Stomach (tissue), 19 donors: ENCODE data around the gene COIL. TPM values are rescaled to one million over a fixed set of nuclear protein-coding genes. Genes with fewer than 3 reads are reported as not detected.
A peak's percentile ranks its signal among the peaks of the same experiment; 100 is the strongest.

Experiments used
- DNase-seq, 2 donors: peaks; one replicate each; pipeline versions ENCODE4 v3.0.0 to v3.0.0-alpha.2; 2013 to 2019
- H3K27ac ChIP-seq, 5 donors: fragments of 200-600 bp in 4 of 5; sonication (generic) in 4 of 5; one replicate each; pipeline ENCODE4 v1.5.1; 2013 to 2019; ENCODE audit warnings: mild to moderate bottlenecking in 1 of 5, moderate library complexity in 1 of 5
- H3K27me3 ChIP-seq, 3 donors: fragments of 200-600 bp; sonication (generic); one replicate each; pipeline ENCODE4 v1.5.1; 2017 to 2019; ENCODE audit warnings: mixed run types in 1 of 3
- H3K36me3 ChIP-seq, 4 donors: fragments of 200-600 bp; sonication (generic); 1 replicate in 3 of 4; 2 replicates in 1 of 4; pipeline ENCODE4 v1.5.1; 2016 to 2019
- H3K4me1 ChIP-seq, 4 donors: fragments of 200-600 bp; sonication (generic); one replicate each; pipeline ENCODE4 v1.5.1; 2016 to 2019
- H3K4me3 ChIP-seq, 4 donors: fragments of 200-600 bp; sonication (generic) in 3 of 4; one replicate each; pipeline ENCODE4 v1.5.1; 2016 to 2019; ENCODE audit warnings: mild to moderate bottlenecking in 1 of 4
- H3K9me3 ChIP-seq, 4 donors: fragments of 200-600 bp; sonication (generic); one replicate each; pipeline ENCODE4 v1.5.1; 2016 to 2019
- CTCF ChIP-seq, 7 experiments: fragments of 450-650 bp in 4 of 7; fragments of 200-600 bp in 3 of 7; sonication (generic) in 3 of 7; IDR thresholded peaks; one replicate each; pipeline ENCODE4 v1.5.1; 2016 to 2019; ENCODE audit warnings: antibody characterized with exemption in 7 of 7, control low read depth in 2 of 7, mild to moderate bottlenecking in 1 of 7
- EP300 ChIP-seq: sonication (generic); formaldehyde crosslinking; IDR thresholded peaks from one replicate; pipeline ENCODE4 v1.6.1; 2017; ENCODE audit warnings: antibody characterized with exemption
- POLR2A ChIP-seq, 4 donors: fragments of 450-650 bp; IDR thresholded peaks; one replicate each; pipeline ENCODE4 v1.6.1; 2016; ENCODE audit warnings: antibody characterized with exemption in 4 of 4, control low read depth in 2 of 4, mild to moderate bottlenecking in 1 of 4, moderate library complexity in 1 of 4
- POLR2AphosphoS5 ChIP-seq, 3 donors: sonication (generic); formaldehyde crosslinking; IDR thresholded peaks; one replicate each; pipeline ENCODE4 v1.6.1; 2016; ENCODE audit warnings: antibody characterized with exemption in 3 of 3
- WGBS, 5 donors: extraction: QIAGEN DNeasy Blood & Tissue Kit in 3 of 5; methylation state at CpG; one replicate each; pipeline versions ENCODE4 v1.1.5 to v1.1.7; 2013 to 2018; 5-methylcytosine and 5-hydroxymethylcytosine counted together
- intact Hi-C: fragments of 100-400 bp; cut with DNase I; formaldehyde crosslinking; loops from one replicate; pipeline ENCODE4 v1.15.1; 2023; ENCODE audit warnings: low total_unique reads
- long read RNA-seq, 10 donors: transcript quantifications; one replicate each; lab custom pipeline, GENCODE V29; 2026
- polyA plus RNA-seq, 3 donors: library from polyadenylated mRNA; stranded (reverse); fragments of 200-250 nt; gene quantifications; one replicate each; pipeline ENCODE4 v1.2.3, GENCODE V29; 2013
- total RNA-seq, 5 donors: library from RNA; depleted of rRNA; stranded (reverse); fragments of >200 nt; gene quantifications; one replicate each; pipeline versions ENCODE4 v1.1.0 to v1.2.3, GENCODE V29; 2014 to 2016
- donor health status: healthy with polysubstance abuse.
- donor health status: Bipolar disorder and iron deficiency.
- donor health status: healthy.

The COIL gene
- total RNA-seq = 10 to 100 TPM in 4 of 5 donors, 1 to 10 TPM in 1; 2.3 to 23.1 (median 16.5) TPM
- polyA plus RNA-seq = 10 to 100 TPM in 1 of 3 donors, 1 to 10 TPM in 2; 7.3 to 10.1 (median 7.6) TPM
- long read RNA-seq, donor 1, partial matches to known transcripts = 15 of 16 reads
- long read RNA-seq, donor 1, other reads (novel, unspliced or antisense) = 0 of 16 reads
- long read RNA-seq, donor 2, partial matches to known transcripts = 6 of 6 reads
- long read RNA-seq, donor 2, other reads (novel, unspliced or antisense) = 0 of 6 reads
- long read RNA-seq, donor 3, partial matches to known transcripts = 0 of 2 reads
- long read RNA-seq, donor 3, other reads (novel, unspliced or antisense) = 0 of 2 reads
- long read RNA-seq, donor 4 = 0 reads
- long read RNA-seq, donor 5, partial matches to known transcripts = 9 of 10 reads
- long read RNA-seq, donor 5, other reads (novel, unspliced or antisense) = 0 of 10 reads
- long read RNA-seq, donor 6, partial matches to known transcripts = 36 of 39 reads
- long read RNA-seq, donor 6, other reads (novel, unspliced or antisense) = 0 of 39 reads
- long read RNA-seq, donor 7, partial matches to known transcripts = 22 of 25 reads
- long read RNA-seq, donor 7, other reads (novel, unspliced or antisense) = 0 of 25 reads
- long read RNA-seq, donor 8, transcript COIL-201 (7 exons, 2,650 nt) = major isoform, 5 of 5 reads
- long read RNA-seq, donor 8, partial matches to known transcripts = 0 of 5 reads
- long read RNA-seq, donor 8, other reads (novel, unspliced or antisense) = 0 of 5 reads
- long read RNA-seq, donor 9, partial matches to known transcripts = 12 of 13 reads
- long read RNA-seq, donor 9, other reads (novel, unspliced or antisense) = 0 of 13 reads
- long read RNA-seq, donor 10, partial matches to known transcripts = 0 of 1 reads
- long read RNA-seq, donor 10, other reads (novel, unspliced or antisense) = 0 of 1 reads

GRCh38 chr17:56960596-56961538, at the start of gene COIL:
Gene COIL, minus strand, starts transcription at chr17:56961050. Its CDS starts 31 bp downstream, at chr17:56961019.
- Histone ChIP-seq H3K27ac (peak within 1 kb of the TSS; percentile 77 to 91 (median 89)), H3K9me3 (no peaks in the 10 kb centered on the region), H3K4me3 (peak within 1 kb of the TSS; percentile 75 to 96 (median 86)), H3K4me1 (peaks cover 12 to 33% (median 21%) of the 10 kb centered on the region in 4 donors), H3K27me3 (no peaks in the 10 kb centered on the region), H3K36me3 (no peaks in the 10 kb centered on the region)
- intact Hi-C loops = no loop called here
- TF ChIP-seq EP300 (no peak), CTCF (IDR thresholded peaks at IDR 0.05) (peak in 6 of 7 experiments; percentile 73 to 100 (median 100)), POLR2AphosphoS5 (IDR thresholded peaks at IDR 0.05) (peak; percentile 65 to 93 (median 75))
- 4 to 6% (median 4%) methylated on average over 42 to 59 of the region's 59 CpGs for WGBS, 5 donors
- peak; percentile 95 to 97 for DNase-seq

GRCh38 chr17:57010487-57010886, 49.6 kb upstream of the COIL start:
- Histone ChIP-seq H3K9me3 (no peaks in the 10 kb centered on the region), H3K27me3 (no peaks in the 10 kb centered on the region), H3K27ac (no peak overlapping the region), H3K4me3 (no peak overlapping the region), H3K36me3 (peaks cover 0 to 17% (median 9%) of the 10 kb centered on the region in 4 donors), H3K4me1 (peaks cover 0 to 12% (median 5%) of the 10 kb centered on the region in 4 donors)
- 56 to 69% (median 61%) methylated on average over 3 of the region's 3 CpGs for WGBS, 5 donors
- DNase-seq = no peak
- intact Hi-C loops = no loop called here
- TF ChIP-seq POLR2AphosphoS5 (IDR thresholded peaks at IDR 0.05) (no peak), CTCF (IDR thresholded peaks at IDR 0.05) (no peak), POLR2A (IDR thresholded peaks at IDR 0.05) (no peak), EP300 (no peak)

- intact Hi-C loops = loop anchor here (10.0 kb wide), 1 partner anchor 45 kb away; no protein-coding TSS in a partner anchor
- TF ChIP-seq EP300 = no peak
- TF ChIP-seq POLR2A (IDR thresholded peaks at IDR 0.05) = no peak
- peak in 1 of 3 donors; percentile 19 for TF ChIP-seq POLR2AphosphoS5 (IDR thresholded peaks at IDR 0.05)
- TF ChIP-seq CTCF (IDR thresholded peaks at IDR 0.05) = peak in 5 of 7 experiments; percentile 62 to 74 (median 65)
- no peak overlapping the region for H3K4me3 ChIP-seq
- no peaks in the 10 kb centered on the region for H3K9me3 ChIP-seq
- DNase-seq = peak; percentile 69 to 80
- no peak overlapping the region for H3K27ac ChIP-seq
- no peaks in the 10 kb centered on the region for H3K27me3 ChIP-seq
- WGBS, 5 donors = 25 to 30% (median 27%) methylated on average over 7 of the region's 7 CpGs
- peaks cover 0 to 16% (median 8%) of the 10 kb centered on the region in 4 donors for H3K4me1 ChIP-seq
- peaks cover 0 to 23% (median 11%) of the 10 kb centered on the region in 4 donors for H3K36me3 ChIP-seq
Measured at GRCh38 chr17:57009737-57010445, 49.0 kb upstream of the COIL start.
